ENCODE measurements around the gene OPN4.

DNA sequence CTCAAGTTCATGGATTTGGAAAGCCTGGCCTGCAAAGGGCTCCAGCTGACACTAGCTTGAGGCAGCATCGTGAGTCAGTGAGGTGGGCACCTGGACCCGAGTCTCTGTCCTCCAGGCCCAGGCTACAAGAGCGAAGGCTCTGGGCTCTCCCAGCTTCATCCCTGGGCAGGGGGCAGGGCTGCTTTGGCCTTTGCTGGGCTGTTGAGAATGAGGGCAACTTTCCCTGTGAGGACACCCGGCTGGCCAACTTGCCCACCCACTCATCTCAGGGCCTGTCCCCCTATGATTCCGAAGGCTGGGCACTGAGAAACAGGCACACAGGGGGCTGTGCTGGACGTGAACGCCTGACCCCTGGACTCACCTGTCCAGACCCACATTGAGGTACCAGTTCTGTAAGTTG is 38.3 kb downstream of the OPN4 start:
- TF ChIP-seq RAD21 (conservative IDR thresholded peaks at IDR 0.05 in 1 of 2, IDR thresholded peaks at IDR 0.05 in 1 of 2) (no peak), CHD4 (IDR thresholded peaks at IDR 0.05; ENCODE audit: borderline replicate concordance) (no peak), EP300 (IDR thresholded peaks at IDR 0.05) (no peak), RCOR1 (IDR thresholded peaks at IDR 0.05; ENCODE audit: low read depth, low read length) (no peak), KDM5A (IDR thresholded peaks at IDR 0.05) (no peak), MAZ (IDR thresholded peaks at IDR 0.05; ENCODE audit: borderline replicate concordance, low read depth, low read length) (no peak), ZSCAN20 (CRISPR knock-in tag; IDR thresholded peaks at IDR 0.05) (no peak), RARB (CRISPR knock-in tag; IDR thresholded peaks at IDR 0.05) (no peak), FOSB (CRISPR knock-in tag; IDR thresholded peaks at IDR 0.05) (no peak)
- TF ChIP-seq, protein P1, sequence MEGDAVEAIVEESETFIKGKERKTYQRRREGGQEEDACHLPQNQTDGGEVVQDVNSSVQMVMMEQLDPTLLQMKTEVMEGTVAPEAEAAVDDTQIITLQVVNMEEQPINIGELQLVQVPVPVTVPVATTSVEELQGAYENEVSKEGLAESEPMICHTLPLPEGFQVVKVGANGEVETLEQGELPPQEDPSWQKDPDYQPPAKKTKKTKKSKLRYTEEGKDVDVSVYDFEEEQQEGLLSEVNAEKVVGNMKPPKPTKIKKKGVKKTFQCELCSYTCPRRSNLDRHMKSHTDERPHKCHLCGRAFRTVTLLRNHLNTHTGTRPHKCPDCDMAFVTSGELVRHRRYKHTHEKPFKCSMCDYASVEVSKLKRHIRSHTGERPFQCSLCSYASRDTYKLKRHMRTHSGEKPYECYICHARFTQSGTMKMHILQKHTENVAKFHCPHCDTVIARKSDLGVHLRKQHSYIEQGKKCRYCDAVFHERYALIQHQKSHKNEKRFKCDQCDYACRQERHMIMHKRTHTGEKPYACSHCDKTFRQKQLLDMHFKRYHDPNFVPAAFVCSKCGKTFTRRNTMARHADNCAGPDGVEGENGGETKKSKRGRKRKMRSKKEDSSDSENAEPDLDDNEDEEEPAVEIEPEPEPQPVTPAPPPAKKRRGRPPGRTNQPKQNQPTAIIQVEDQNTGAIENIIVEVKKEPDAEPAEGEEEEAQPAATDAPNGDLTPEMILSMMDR (IDR thresholded peaks at IDR 0.05) = no peak

Measured in A549 (cell line).